GM18526 (cell line): ENCODE results near the gene MAK.

ENCODE experiments used
- POLR2A ChIP-seq: IDR thresholded peaks from 3 replicates; pipeline ENCODE4 v1.6.1; 2011; ENCODE audit not compliant: insufficient read length; ENCODE audit errors: extremely low read depth

Gene MAK

GRCh38 chr6:10808376-10808775 is 30.0 kb downstream of the MAK start:
- no peak for TF ChIP-seq POLR2A

- TF ChIP-seq POLR2A = no peak
Observed at GRCh38 chr6:10801224-10801848, 37.0 kb downstream of the MAK start.

- no peak for TF ChIP-seq POLR2A
Observed at GRCh38 chr6:10800810-10801209, 37.5 kb downstream of the MAK start.

- no peak for TF ChIP-seq POLR2A
Observed at GRCh38 chr6:10794239-10794638, 44.1 kb downstream of the MAK start.

- TF ChIP-seq POLR2A = no peak
Observed at GRCh38 chr6:10793695-10794094, 44.6 kb downstream of the MAK start.

GRCh38 chr6:10793035-10793434 is 45.3 kb downstream of the MAK start:
- no peak for TF ChIP-seq POLR2A

- TF ChIP-seq POLR2A = no peak
Observed at GRCh38 chr6:10792101-10792500, 46.2 kb downstream of the MAK start.

GRCh38 chr6:10791673-10792072 is 46.7 kb downstream of the MAK start:
- TF ChIP-seq POLR2A = no peak

GRCh38 chr6:10779076-10779475 is 59.3 kb downstream of the MAK start:
- no peak for TF ChIP-seq POLR2A

GRCh38 chr6:10778230-10778629 is 60.1 kb downstream of the MAK start:
- TF ChIP-seq POLR2A = no peak

- TF ChIP-seq POLR2A = no peak
Observed at GRCh38 chr6:10771371-10771894, 66.9 kb downstream of the MAK start.

- TF ChIP-seq POLR2A = no peak
Observed at GRCh38 chr6:10769419-10769818, 68.9 kb downstream of the MAK start.

- TF ChIP-seq POLR2A = no peak
Observed at GRCh38 chr6:10763006-10763405, 75.3 kb downstream of the MAK start.

- no peak for TF ChIP-seq POLR2A
Observed at GRCh38 chr6:10759884-10760329, 78.4 kb downstream of the MAK start.

- no peak for TF ChIP-seq POLR2A
Observed at GRCh38 chr6:10759312-10759839, 79.0 kb downstream of the MAK start.

- TF ChIP-seq POLR2A = no peak
Observed at GRCh38 chr6:10756085-10756484, 82.3 kb downstream of the MAK start.

- TF ChIP-seq POLR2A = no peak
Observed at GRCh38 chr6:10749734-10750133, 88.6 kb downstream of the MAK start.
